NCI-H510A treated with DMSO at 0.1 percent for 48 hours (cell line): ENCODE results near the gene ARMC9.

Source experiments
- DNase-seq: peaks from one replicate; lab custom pipeline; 2025; lab: John Stamatoyannopoulos, UW

The ARMC9 gene

GRCh38 chr2:231204146-231204545 is 5.7 kb downstream of the ARMC9 start:
- no peak for DNase-seq

GRCh38 chr2:231204581-231204980 is 6.2 kb downstream of the ARMC9 start:
- no peak for DNase-seq

GRCh38 chr2:231207734-231208133 is 9.3 kb downstream of the ARMC9 start:
- no peak for DNase-seq

GRCh38 chr2:231210782-231211181 is 12.4 kb downstream of the ARMC9 start:
- DNase-seq = no peak

GRCh38 chr2:231211486-231211885 is 13.1 kb downstream of the ARMC9 start:
- no peak for DNase-seq

- no peak for DNase-seq
These were observed 14.0 kb downstream of the ARMC9 start for GRCh38 chr2:231212329-231212845.

GRCh38 chr2:231213931-231214642 is 15.7 kb downstream of the ARMC9 start:
- no peak for DNase-seq

GRCh38 chr2:231218366-231218765 is 19.9 kb downstream of the ARMC9 start:
- no peak for DNase-seq

GRCh38 chr2:231219289-231219688 is 20.9 kb downstream of the ARMC9 start:
- DNase-seq = no peak

- no peak for DNase-seq
These were observed 23.3 kb downstream of the ARMC9 start for GRCh38 chr2:231221761-231222160.

GRCh38 chr2:231222318-231223000 is 24.0 kb downstream of the ARMC9 start:
- no peak for DNase-seq

GRCh38 chr2:231223001-231223375 is 24.6 kb downstream of the ARMC9 start:
- no peak for DNase-seq

GRCh38 chr2:231223458-231223976 is 25.1 kb downstream of the ARMC9 start:
- no peak for DNase-seq

GRCh38 chr2:231227310-231228162 is 29.1 kb downstream of the ARMC9 start:
- DNase-seq = peak; percentile 97

GRCh38 chr2:231228223-231228622 is 29.8 kb downstream of the ARMC9 start:
- peak; percentile 50 for DNase-seq

GRCh38 chr2:231228974-231229529 is 30.6 kb downstream of the ARMC9 start:
- no peak for DNase-seq

- no peak for DNase-seq
These were observed 36.8 kb downstream of the ARMC9 start for GRCh38 chr2:231235217-231235616.

GRCh38 chr2:231238689-231239088 is 40.3 kb downstream of the ARMC9 start:
- no peak for DNase-seq

GRCh38 chr2:231239751-231240150 is 41.3 kb downstream of the ARMC9 start:
- DNase-seq = no peak

GRCh38 chr2:231241755-231242507 is 43.5 kb downstream of the ARMC9 start:
- no peak for DNase-seq

GRCh38 chr2:231243866-231244265 is 45.4 kb downstream of the ARMC9 start:
- no peak for DNase-seq
